HL-60 (cell line): Measurements from ENCODE around the gene POU2F3.

Experiments used
- DNase-seq, 2 experiments: peaks; one replicate each; pipeline ENCODE4 v3.0.0-alpha.2; 2010 to 2020; ENCODE audit warnings: low read depth in 1 of 2, low spot score in 1 of 2
- H3K27ac ChIP-seq: fragments of 250-450 bp; sonication (Bioruptor Pico); replicated peaks from 2 replicates; pipeline ENCODE4 v1.5.1; 2020; ENCODE audit warnings: mild to moderate bottlenecking, moderate library complexity
- H3K27me3 ChIP-seq: fragments of 250-450 bp; sonication (Bioruptor Pico); 2 replicates; pipeline ENCODE4 v1.5.1; 2021; ENCODE audit warnings: mild to moderate bottlenecking, moderate library complexity; ENCODE audit not compliant: insufficient read depth, poor library complexity, severe bottlenecking
- H3K4me3 ChIP-seq: replicated peaks from 2 replicates; pipeline ENCODE4 v1.5.1; 2011; ENCODE audit warnings: mild to moderate bottlenecking, control low read depth, low read length; ENCODE audit not compliant: insufficient read depth
- CTCF ChIP-seq: IDR thresholded peaks from one replicate; pipeline ENCODE4 v1.5.1; 2011; ENCODE audit warnings: low read length, control low read depth, inconsistent platforms; ENCODE audit not compliant: insufficient read depth
- GABPA ChIP-seq: IDR thresholded peaks from 2 replicates; pipeline ENCODE4 v1.6.1; 2012; ENCODE audit warnings: low read depth
- POLR2AphosphoS5 ChIP-seq: IDR thresholded peaks from 2 replicates; pipeline ENCODE4 v1.6.1; 2012; ENCODE audit warnings: low read depth
- REST ChIP-seq: IDR thresholded peaks from 2 replicates; pipeline ENCODE4 v1.6.1; 2012; ENCODE audit warnings: low read depth; ENCODE audit not compliant: insufficient replicate concordance
- SPI1 ChIP-seq: IDR thresholded peaks from 2 replicates; pipeline ENCODE4 v1.6.1; 2012; ENCODE audit warnings: low read depth, mild to moderate bottlenecking, borderline replicate concordance

The POU2F3 gene

GRCh38 chr11:120329556-120329955, 89.6 kb downstream of the POU2F3 start:
- Histone ChIP-seq H3K4me3 (no peak overlapping the region), H3K27me3 (peaks cover 48% of the 10 kb centered on the region), H3K27ac (no peak overlapping the region)
- no peak for DNase-seq
- TF ChIP-seq GABPA: no peak
- TF ChIP-seq SPI1: no peak
- no peak for TF ChIP-seq POLR2AphosphoS5
- TF ChIP-seq CTCF: no peak
- no peak for TF ChIP-seq REST

DNA sequence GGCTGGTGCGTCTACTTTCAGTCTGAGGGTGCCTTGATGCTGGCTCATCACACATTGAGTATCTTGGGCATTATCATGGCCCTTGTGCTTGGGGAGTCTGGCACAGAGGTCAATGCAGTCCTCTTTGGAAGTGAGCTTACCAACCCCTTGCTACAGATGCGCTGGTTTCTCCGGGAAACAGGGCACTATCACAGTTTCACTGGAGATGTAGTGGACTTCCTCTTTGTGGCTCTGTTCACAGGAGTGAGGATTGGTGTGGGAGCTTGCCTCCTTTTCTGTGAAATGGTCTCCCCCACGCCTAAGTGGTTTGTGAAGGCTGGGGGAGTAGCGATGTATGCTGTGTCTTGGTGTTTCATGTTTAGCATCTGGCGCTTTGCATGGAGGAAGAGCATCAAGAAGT, 90.1 kb downstream of the POU2F3 start:
- H3K4me3 ChIP-seq: no peak overlapping the region
- DNase-seq: no peak
- H3K27me3 ChIP-seq: peaks cover 43% of the 10 kb centered on the region

More for the DNA sequence above, 90.1 kb downstream of the POU2F3 start:
- no peak overlapping the region for H3K27ac ChIP-seq
- TF ChIP-seq REST: no peak
- no peak for TF ChIP-seq CTCF
- TF ChIP-seq SPI1: peak; percentile 43
